ENCODE results near the gene RAB3C. TPM values are rescaled to one million over a fixed set of nuclear protein-coding genes. Genes with fewer than 3 reads are reported as not detected.
"Not testable (repeated sequence)": the region's sequence is repeated elsewhere in the genome, so short reads cannot be mapped to it uniquely, and the experiment has no call there.

RAB3C gene
- polyA plus RNA-seq, 1 experiment, result not detected

DNA sequence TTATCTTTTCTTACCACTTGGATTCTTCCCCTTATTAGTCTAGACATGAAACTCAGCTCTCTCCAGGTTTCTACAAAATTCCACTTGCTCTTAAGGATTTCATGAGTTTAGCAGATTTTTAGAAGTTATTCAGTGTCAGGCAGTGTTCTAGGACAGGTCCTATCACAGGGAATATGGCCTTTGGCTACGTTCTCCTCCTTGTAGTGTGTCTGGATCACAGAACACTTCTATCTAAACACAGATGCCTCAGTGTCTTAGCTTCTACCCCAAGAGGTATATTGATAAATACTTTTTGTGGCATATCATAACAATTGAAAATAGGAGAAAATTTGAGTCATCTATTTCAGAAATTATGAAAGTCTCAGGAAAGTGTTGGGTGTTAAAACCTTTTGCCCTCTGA is 15.6 kb downstream of the RAB3C start:
- no peak for DNase-seq (ENCODE audit: low read depth)
- CTCF ChIA-PET, result no interaction called here

GRCh38 chr5:58599217-58599616 is 16.3 kb downstream of the RAB3C start:
- POLR2A ChIA-PET, result no interaction called here
- TF ChIP-seq, protein P1, sequence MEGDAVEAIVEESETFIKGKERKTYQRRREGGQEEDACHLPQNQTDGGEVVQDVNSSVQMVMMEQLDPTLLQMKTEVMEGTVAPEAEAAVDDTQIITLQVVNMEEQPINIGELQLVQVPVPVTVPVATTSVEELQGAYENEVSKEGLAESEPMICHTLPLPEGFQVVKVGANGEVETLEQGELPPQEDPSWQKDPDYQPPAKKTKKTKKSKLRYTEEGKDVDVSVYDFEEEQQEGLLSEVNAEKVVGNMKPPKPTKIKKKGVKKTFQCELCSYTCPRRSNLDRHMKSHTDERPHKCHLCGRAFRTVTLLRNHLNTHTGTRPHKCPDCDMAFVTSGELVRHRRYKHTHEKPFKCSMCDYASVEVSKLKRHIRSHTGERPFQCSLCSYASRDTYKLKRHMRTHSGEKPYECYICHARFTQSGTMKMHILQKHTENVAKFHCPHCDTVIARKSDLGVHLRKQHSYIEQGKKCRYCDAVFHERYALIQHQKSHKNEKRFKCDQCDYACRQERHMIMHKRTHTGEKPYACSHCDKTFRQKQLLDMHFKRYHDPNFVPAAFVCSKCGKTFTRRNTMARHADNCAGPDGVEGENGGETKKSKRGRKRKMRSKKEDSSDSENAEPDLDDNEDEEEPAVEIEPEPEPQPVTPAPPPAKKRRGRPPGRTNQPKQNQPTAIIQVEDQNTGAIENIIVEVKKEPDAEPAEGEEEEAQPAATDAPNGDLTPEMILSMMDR (IDR thresholded peaks at IDR 0.05; ENCODE audit: insufficient read depth, low read depth, low read length), result no peak
- no peak for DNase-seq (ENCODE audit: low read depth)
- Histone ChIP-seq H3K27me3 (ENCODE audit: control insufficient read depth, insufficient read depth, low read length) (no peaks in the 10 kb centered on the region), H3K36me3 (ENCODE audit: control insufficient read depth, insufficient read depth, low read length) (no peaks in the 10 kb centered on the region), H3K4me3 (ENCODE audit: low read depth, low read length) (no peak overlapping the region)
- CTCF ChIA-PET, result no interaction called here

More for the DNA sequence above, 15.6 kb downstream of the RAB3C start:
- POLR2A ChIA-PET, result interaction anchor here (0.7 kb wide), 1 partner anchor 37 kb away, joined by 3 read pairs; no protein-coding TSS in a partner anchor
- H3K36me3 ChIP-seq (ENCODE audit: control insufficient read depth, insufficient read depth, low read length), result no peaks in the 10 kb centered on the region
- H3K4me3 ChIP-seq (ENCODE audit: low read depth, low read length), result no peak overlapping the region
- H3K27me3 ChIP-seq (ENCODE audit: control insufficient read depth, insufficient read depth, low read length), result no peaks in the 10 kb centered on the region
- TF ChIP-seq, protein P1 (IDR thresholded peaks at IDR 0.05; ENCODE audit: insufficient read depth, low read depth, low read length), result no peak

DNA sequence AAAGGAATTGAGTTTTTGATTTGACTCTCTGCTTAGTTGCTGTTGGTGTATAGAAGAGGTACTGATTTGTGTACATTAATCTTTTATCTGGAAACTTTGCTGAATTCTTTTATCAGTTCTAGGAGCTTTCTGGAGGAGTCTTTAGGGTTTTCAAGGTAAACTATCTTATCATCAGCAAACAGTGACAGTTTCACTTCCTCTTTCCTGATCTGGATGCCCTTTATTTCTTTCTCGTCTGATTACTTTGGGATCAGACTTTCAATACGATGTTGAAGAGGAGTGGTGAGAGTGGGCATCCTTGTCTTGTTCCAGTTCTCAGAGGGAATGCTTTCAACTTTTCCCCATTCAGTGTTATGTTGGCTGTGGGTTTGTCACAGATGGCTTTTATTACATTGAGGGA is 17.7 kb downstream of the RAB3C start:
- H3K4me3 ChIP-seq (ENCODE audit: low read depth, low read length); CTCF ChIA-PET; H3K27me3 ChIP-seq (ENCODE audit: control insufficient read depth, insufficient read depth, low read length); POLR2A ChIA-PET; H3K36me3 ChIP-seq (ENCODE audit: control insufficient read depth, insufficient read depth, low read length); DNase-seq (ENCODE audit: low read depth): not testable (repeated sequence)

- DNase-seq (ENCODE audit: low read depth); POLR2A ChIA-PET; H3K36me3 ChIP-seq (ENCODE audit: control insufficient read depth, insufficient read depth, low read length); H3K27me3 ChIP-seq (ENCODE audit: control insufficient read depth, insufficient read depth, low read length); H3K4me3 ChIP-seq (ENCODE audit: low read depth, low read length); CTCF ChIA-PET: not testable (repeated sequence)
Measured at GRCh38 chr5:58602889-58603288, 20.0 kb downstream of the RAB3C start.

DNA sequence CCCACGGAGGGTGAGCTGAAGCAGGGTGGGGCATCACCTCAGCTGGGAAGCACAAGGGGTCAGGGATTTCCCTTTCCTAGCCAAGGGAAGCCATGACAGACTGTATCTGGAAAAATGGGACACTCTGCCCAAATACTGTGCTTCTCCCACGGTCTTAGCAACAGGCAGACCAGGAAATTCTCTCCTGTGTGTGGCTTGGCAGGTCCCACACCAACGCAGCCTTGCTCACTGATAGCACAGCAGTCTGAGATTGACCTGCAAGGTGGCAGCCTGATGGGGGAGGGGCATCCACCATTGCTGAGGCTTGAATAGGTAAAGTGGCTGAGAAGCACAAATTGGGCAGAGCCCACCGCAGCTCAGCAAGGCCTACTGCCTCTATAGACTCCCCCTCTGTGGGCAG is 23.2 kb downstream of the RAB3C start:
- no peaks in the 10 kb centered on the region for H3K27me3 ChIP-seq (ENCODE audit: control insufficient read depth, insufficient read depth, low read length)
- no peak overlapping the region for H3K4me3 ChIP-seq (ENCODE audit: low read depth, low read length)
- TF ChIP-seq, protein P1 (IDR thresholded peaks at IDR 0.05; ENCODE audit: insufficient read depth, low read depth, low read length), result no peak
- no peak for DNase-seq (ENCODE audit: low read depth)
- ChIA-PET POLR2A (no interaction called here), CTCF (no interaction called here)
- H3K36me3 ChIP-seq (ENCODE audit: control insufficient read depth, insufficient read depth, low read length), result no peaks in the 10 kb centered on the region

DNA sequence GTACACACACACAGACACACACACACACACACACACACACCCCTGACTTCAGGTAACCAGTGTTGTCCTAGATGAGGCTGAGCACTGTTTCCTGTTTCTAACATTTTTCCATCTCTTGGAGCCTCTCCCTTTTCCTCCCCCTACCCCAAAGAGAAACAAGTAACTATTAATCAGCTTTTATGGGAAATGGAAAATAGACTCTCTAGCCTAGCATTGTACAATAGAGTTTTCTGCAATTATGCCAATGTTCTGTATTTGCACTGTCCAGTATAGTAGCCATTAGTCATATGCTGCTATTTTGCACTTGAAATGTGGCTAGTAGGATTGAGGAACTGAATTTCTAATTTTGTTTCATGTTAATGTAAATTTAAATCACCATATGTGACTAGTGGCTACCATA is 33.1 kb downstream of the RAB3C start:
- ChIA-PET CTCF (no interaction called here), POLR2A (no interaction called here)
- no peak overlapping the region for H3K4me3 ChIP-seq (ENCODE audit: low read depth, low read length)
- H3K27me3 ChIP-seq (ENCODE audit: control insufficient read depth, insufficient read depth, low read length), result no peaks in the 10 kb centered on the region; the same call in 1 of the 2 replicates
- TF ChIP-seq, protein P1 (IDR thresholded peaks at IDR 0.05; ENCODE audit: insufficient read depth, low read depth, low read length), result no peak
- DNase-seq (ENCODE audit: low read depth), result no peak
- no peaks in the 10 kb centered on the region for H3K36me3 ChIP-seq (ENCODE audit: control insufficient read depth, insufficient read depth, low read length)
